SK-MEL-5 (cell line): ENCODE data around the gene ARSI. TPM values are rescaled to one million over a fixed set of nuclear protein-coding genes. Genes with fewer than 3 reads are reported as not detected.

Source experiments
- DNase-seq: peaks from one replicate; pipeline ENCODE4 v3.0.0-alpha.2; 2016; ENCODE audit warnings: low read depth, low spot score
- in situ Hi-C: cut with HindIII; loops from 2 replicates; pipeline ENCODE4 v1.10.0; 2016; ENCODE audit warnings: low sequenced_read_pairs, high pct_unique_total_duplicates, low pct_unique_long_range_greater_than_20kb
- total RNA-seq: library from RNA; depleted of rRNA; stranded (reverse); fragments of >200 nt; shearing (Covaris generic); gene quantifications from 2 replicates; pipeline ENCODE4 v1.2.3, GENCODE V29; 2014

The ARSI gene
- total RNA-seq, 1 experiment from 2014 or later, result not detected

GRCh38 chr5:150300496-150301169, 2.1 kb downstream of the ARSI start:
- DNase-seq, result no peak
- in situ Hi-C loops, result no loop called here

DNA sequence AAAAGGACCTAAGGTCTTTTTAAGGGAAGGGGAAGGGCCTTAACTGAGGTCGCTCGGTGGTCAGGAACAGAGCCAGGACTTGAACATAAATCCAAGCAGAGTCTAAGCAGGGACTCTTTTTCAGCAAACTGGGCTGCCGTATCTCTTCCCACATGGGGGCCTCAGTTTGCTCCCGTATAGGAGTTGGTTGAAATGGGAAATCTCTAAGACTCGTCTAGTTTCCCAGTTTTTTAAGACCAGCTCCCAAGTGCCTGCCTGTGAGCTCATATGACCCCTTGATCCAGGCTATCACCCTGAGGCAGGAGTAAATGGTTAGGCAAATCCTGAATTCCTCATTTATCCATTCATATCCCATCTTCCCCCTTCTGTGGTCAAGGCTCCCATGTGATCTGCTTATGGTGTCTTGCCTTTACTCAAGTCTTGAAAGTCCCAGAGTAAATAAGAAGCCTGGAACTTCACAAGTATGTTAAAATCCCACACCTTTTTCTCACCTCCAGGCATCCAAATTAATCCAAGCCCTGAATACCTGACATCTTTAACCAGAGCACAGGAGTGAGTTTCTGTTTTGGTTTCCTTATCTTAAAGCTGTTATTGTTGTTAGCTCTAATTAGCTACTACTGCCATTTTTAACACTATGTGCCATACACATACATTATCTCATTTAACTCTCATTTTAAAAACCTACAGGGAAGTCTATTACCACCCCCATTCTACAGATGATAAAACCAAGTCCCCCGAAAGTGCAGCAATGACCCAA, 3.0 kb downstream of the ARSI start:
- peak; percentile 81 for DNase-seq
- in situ Hi-C loops, result no loop called here

DNA sequence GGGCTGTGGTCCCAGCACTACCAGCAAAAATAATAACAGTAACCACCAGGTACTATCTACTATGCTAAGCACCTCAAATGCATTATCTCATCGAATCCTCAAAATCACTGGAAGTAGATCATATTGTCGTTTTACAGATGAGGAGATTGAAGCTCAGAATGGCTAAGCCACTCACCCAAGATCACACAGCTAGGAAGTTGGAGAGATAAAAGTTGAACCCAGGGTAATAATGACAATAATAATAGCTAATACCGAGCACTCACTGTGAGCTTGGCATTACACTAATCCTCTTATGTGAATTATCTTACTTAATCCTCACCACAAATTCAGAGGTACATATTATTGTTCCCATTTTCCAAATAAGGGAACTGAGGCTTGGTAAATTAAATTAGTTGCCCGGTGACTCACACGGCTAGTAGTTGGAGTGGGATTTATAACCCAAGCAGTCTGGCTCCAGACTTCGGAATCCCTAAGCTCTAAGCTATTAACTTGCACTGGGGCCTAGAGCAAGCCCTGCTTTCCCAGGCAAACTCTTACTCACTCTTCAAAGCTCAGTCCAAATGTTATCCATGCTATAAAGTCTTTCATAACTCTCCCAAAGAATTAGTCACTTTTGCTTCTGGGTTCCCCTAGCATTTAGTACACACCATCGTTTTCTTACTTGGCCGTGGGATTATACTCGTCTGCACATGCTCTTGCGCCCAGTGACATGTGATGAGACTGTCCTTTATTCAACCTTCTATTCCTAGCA, 3.8 kb downstream of the ARSI start:
- in situ Hi-C loops, result no loop called here
- DNase-seq, result peak; percentile 22

DNA sequence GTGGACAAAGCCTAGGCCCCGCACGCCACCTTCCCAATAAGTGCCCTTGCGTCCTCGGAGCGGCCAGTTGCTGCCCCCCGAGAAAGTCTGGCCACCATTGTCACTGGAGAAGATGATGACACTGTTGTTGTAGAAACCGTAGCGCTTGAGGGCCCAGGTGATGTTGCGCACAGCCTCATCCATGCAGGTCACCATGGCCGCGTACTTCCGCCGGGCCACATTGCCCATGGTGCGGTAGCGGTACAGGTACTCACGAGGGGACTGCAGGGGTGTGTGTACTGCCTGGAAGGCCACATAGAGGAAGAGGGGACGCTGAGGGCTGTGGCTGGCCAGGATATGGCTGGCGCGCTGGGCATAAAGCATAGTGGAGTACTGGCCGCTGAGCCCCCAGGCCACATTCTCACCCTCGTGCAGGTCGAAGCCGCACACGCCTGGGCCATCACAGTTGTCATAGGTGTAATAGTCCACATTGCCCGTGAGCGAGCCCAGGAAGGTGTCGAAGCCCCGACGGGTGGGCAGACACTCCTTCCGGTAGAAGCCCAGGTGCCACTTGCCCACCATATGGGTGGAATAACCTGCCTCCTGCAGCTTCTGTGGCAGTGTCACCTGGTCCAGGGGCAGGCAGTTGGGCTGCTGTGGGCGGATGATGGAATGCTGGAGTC, 4.6 kb downstream of the ARSI start:
- no peak for DNase-seq
- in situ Hi-C loops, result no loop called here

DNA sequence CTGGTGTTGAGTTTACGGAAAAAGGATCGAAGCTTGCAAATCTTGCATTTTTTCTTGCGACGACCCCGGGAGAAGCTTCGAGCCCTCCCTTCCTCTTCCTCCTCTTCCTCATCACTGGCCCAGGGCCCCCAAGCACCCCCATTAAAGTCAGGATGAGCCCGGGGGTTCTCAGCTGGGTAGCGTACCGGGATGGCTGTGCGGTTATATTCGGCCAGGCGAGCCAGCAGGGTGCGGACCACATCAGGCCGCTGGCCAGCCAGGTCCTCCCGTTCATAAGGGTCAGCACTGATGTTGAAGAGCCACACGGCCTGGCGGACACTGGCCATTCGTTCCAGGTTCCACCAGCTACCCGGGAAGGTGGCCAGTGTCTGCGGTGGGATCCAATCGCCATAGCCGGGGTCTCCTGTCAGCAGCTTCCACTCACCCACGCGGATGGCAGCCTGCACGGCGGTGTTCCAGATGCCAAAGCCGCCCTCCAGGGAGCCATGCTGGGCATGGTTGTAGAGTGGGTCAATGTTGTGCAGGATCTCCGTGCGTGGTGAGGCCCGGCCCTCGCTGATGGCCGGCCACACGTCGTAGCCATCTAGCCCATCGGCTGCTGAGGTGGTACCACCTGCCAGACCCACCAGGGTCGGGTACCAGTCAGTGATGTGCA, 5.3 kb downstream of the ARSI start:
- in situ Hi-C loops, result no loop called here

GRCh38 chr5:150296496-150296895, 6.2 kb downstream of the ARSI start:
- no peak for DNase-seq
- in situ Hi-C loops, result no loop called here

More for the DNA sequence above, 5.3 kb downstream of the ARSI start:
- DNase-seq, result no peak

DNA sequence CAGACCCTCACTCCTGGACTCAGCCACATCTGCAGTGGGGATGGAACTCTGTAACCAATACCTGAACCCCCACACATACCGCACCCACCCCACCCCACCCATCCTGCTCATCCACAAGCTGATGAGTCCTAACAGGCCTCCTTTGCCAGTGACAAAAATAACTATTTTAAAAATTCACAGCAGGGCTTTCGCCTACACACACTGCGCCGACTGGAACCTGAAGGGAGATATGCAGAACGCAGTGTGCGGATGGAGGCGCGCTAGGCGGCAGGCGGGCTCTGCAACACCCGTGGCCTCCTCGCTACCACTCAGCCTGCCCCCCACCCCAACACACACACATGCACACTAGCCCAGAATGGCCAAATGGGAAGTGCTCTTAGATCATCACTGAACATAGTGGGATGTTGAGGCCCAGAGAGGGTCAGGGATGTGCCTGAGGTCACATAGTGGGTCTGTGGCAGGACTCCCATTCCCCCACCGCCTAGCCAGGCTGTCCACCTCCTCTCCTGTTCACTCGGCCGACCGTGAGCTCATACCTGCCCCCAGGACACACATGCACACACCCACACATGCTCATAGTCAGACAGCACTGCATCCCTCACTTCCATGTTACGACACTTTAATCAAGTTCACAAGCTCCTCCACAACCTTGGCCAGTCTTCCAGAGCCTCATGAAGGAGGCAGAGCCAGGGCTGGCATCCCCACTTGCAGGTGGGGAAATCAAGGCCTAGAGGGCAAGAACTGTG, 6.8 kb downstream of the ARSI start:
- in situ Hi-C loops, result no loop called here
- no peak for DNase-seq

DNA sequence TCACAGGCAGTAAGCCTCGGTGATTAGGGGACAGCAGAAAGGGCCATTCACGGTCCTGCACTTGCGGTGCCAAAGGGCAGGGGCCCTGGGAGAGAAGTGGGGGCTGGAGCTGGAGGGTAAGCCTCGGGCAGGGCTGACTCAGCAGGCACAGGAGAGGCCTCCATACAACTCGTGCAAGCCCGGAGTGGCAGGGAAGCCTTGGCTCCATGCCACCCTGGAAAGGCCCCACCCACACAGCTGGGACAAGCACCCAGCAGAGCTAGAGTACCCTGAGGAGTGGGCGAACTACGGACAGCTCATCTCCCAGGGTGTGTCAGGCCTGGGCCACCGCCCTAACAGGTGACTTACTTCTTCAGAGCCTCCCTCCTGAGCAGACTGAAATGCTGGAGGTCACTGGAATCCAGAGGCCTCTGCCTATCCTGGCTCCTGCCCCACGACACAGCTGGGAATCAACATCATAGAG, 7.5 kb downstream of the ARSI start:
- no peak for DNase-seq
- in situ Hi-C loops, result no loop called here

DNA sequence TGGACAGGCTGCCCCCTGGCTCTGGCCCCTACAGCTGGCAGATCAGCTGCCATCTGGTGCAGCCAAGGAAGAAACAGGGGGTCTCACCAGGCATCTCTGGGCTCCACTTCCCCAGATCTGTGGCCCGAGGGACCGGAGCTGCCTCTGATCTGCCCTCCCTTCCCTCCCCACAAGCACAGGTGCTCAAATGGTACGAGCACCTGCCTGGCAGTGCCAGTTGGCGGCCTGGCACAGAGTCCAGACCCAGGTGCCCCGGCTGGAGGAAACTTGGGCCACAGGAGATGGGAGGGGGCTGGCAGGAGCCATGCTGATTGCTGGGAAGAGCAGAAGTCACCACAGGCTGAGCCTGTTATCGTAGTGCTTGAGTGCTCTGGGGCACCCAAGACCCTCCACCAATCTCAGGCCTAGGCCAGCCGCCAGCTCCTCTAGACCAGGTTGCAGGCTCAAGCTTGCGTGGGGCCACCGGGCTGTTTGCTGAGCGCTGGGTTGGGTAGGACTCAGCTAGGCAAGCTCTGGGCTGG, 8.1 kb downstream of the ARSI start:
- no peak for DNase-seq
- in situ Hi-C loops, result no loop called here

- no peak for DNase-seq
- in situ Hi-C loops, result no loop called here
These were observed 9.4 kb downstream of the ARSI start for GRCh38 chr5:150293091-150293941.

GRCh38 chr5:150291388-150292385, 11.0 kb downstream of the ARSI start:
- in situ Hi-C loops, result no loop called here
- no peak for DNase-seq

DNA sequence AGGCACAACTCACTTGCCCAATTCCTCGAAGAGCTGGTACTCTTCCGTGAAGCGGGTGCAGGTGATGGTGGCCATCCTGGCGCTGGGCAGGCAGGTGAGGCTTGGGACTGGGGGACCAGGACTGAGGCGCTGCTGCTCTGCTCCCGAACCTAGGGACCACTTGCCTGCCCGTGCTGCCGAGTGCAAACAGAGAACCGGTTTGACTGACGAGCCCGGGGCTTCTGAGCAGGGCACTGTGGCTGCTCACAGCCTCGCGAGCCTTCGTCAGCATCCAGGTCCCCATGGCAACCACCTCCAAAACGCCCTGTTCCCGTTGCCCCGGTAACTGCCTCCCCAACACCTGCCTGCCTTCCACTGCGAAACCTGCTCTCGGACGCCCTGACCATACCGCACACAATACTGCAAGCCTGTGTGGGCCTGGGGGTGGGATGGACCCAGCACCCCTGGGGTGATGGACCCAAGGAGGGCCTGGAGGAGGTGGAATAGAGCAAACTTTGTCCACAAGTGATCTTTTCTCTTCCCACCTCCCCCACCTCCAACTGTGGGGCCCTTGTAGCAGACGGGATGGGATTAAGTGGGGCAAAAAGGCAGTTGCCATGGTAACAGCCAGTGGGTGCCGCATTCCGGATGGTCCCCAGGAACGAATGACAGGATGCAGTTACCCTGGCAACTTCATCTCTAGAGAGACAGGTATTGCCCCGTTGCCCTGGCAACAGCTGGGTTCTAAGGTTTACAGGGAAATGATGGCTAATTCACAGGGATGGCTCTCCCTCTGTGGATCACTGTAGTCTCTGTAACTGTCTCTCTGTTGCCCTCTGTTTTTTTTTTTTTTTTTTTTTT, 12.9 kb downstream of the ARSI start, which contains the start of gene CAMK2A:
TSS of gene CAMK2A (minus strand) at position 223 of the 840 bp plus-strand sequence. CDS start at position 75, 148 bp downstream.
- in situ Hi-C loops, result no loop called here
- DNase-seq, result no peak

DNA sequence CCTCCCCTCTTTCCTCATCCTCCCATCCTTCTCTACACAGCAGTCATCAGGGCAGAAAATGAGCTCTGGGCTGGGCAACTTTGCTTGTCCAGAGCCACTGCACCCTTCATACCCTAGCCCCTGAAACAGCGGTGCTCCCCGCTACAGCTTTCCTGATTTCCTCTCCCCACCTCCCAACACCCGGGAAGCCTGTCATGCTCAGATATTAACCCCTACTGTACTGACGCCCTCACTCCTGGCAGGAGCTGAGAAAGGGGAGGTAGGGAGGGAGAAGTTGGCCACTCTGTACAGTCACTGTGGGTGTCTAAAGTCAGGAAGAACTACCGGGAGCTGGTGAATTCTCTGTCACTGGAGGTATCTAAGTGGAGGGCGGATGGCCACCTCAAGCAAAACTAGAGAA, 13.9 kb downstream of the ARSI start:
- no peak for DNase-seq
- in situ Hi-C loops, result no loop called here

- no peak for DNase-seq
- in situ Hi-C loops, result no loop called here
These were observed 14.3 kb downstream of the ARSI start for GRCh38 chr5:150288361-150288760.
